ENCODE results near the gene JAM3.
"Not testable (repeated sequence)": the region's sequence is repeated elsewhere in the genome, so short reads cannot be mapped to it uniquely, and the experiment has no call there.

JAM3 gene

DNA sequence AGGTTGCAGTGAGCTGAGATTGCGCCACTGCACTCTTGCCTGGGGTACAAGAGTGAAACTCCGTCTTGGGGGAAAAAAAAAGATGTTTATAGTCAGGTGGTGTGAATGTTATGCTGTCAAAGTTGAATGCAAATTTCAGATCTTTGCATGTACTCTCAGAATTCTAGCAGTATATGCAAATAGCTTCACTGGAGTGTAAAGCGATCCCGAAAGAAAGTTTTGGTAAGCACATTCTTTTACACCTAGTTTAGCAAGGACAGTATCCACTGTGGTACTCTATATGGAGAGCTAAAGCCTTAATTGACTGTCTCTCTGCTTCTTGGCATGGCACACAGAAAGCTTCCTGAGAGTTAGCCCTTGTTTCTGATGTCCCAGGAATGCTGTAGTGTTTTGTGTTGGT is 4.0 kb downstream of the JAM3 start:
- ChIA-PET CTCF (interaction anchor here (0.7 kb wide), 2 partner anchors 15 to 779 kb away, joined by 3 read pairs; no protein-coding TSS in a partner anchor), POLR2A (ENCODE audit: low non-redundant PET) (no interaction called here)
- no peak overlapping the region for H3K27ac ChIP-seq
- DNase-seq (ENCODE audit: low spot score) = no peak
- TF ChIP-seq, protein P1, sequence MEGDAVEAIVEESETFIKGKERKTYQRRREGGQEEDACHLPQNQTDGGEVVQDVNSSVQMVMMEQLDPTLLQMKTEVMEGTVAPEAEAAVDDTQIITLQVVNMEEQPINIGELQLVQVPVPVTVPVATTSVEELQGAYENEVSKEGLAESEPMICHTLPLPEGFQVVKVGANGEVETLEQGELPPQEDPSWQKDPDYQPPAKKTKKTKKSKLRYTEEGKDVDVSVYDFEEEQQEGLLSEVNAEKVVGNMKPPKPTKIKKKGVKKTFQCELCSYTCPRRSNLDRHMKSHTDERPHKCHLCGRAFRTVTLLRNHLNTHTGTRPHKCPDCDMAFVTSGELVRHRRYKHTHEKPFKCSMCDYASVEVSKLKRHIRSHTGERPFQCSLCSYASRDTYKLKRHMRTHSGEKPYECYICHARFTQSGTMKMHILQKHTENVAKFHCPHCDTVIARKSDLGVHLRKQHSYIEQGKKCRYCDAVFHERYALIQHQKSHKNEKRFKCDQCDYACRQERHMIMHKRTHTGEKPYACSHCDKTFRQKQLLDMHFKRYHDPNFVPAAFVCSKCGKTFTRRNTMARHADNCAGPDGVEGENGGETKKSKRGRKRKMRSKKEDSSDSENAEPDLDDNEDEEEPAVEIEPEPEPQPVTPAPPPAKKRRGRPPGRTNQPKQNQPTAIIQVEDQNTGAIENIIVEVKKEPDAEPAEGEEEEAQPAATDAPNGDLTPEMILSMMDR (conservative IDR thresholded peaks at IDR 0.05; ENCODE audit: low read depth) = no peak

GRCh38 chr11:134074346-134074745 is 5.5 kb downstream of the JAM3 start:
- ChIA-PET CTCF (no interaction called here), POLR2A (ENCODE audit: low non-redundant PET) (no interaction called here)
- H3K27ac ChIP-seq = no peak overlapping the region
- DNase-seq (ENCODE audit: low spot score) = no peak
- TF ChIP-seq, protein P1 (conservative IDR thresholded peaks at IDR 0.05; ENCODE audit: low read depth) = no peak

DNA sequence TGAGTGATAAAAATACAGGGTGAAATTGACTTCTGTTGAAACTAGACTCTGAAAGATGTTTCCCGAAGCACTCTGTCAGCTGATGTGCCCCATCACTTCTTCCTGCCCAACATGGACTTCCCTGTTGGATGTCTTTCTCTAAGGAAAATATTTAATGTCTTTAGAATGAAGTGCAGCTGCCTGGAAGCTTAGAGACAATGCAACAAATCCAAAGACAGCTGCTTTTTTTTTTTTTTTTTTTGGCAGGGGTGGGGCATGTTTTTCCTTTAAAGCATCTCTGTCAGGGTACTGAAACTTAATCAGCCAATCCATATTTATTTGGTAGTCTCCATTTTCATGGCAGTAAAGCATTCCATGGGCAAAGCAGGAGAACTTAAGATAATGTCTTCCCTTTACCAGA is 5.9 kb downstream of the JAM3 start:
- TF ChIP-seq, protein P1 (conservative IDR thresholded peaks at IDR 0.05; ENCODE audit: low read depth) = no peak
- POLR2A ChIA-PET (ENCODE audit: low non-redundant PET) = no interaction called here
- H3K27ac ChIP-seq = no peak overlapping the region
- DNase-seq (ENCODE audit: low spot score) = no peak
- CTCF ChIA-PET = no interaction called here

DNA sequence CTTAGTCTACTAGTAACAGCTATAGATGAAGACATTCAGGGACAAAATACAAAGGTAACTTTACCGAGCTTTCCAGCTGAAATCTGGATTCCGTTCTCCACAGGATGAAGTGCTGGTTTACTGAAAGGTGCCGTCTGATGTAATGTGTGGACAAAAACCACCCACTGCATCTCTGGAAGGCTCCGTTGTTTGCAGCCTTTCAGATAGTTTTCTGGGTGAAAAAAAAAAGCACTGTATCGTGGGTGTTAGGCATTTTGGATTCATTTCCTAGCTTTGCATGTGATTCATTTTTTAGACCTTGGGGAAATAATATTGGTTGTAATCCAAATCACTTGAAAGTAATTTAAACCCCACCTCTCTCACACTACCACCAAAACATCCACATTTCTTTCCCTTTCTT is 10.4 kb downstream of the JAM3 start:
- no peak for DNase-seq (ENCODE audit: low spot score)
- H3K27ac ChIP-seq = no peak overlapping the region
- ChIA-PET POLR2A (ENCODE audit: low non-redundant PET) (no interaction called here), CTCF (no interaction called here)
- TF ChIP-seq, protein P1 (conservative IDR thresholded peaks at IDR 0.05; ENCODE audit: low read depth) = no peak

DNA sequence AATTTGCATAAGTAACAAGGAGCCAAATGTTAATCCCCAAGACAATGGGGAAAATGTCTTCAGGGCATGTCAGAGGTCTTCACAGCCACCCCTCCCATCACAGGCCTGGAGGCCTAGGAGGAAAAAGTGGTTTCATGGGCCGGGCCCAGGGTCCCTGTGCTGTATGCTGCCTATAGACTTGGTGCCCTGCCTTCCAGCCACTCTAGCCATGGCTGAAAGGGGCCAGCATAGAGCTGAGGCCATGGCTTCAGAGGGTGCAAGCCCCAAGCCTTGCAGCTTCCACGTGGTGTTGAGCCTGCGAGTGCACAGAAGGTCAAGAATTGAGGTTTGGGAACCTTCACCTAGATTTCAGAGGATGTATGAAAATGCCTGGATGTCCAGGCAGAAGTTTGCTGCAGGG is 12.4 kb downstream of the JAM3 start:
- DNase-seq (ENCODE audit: low spot score); POLR2A ChIA-PET (ENCODE audit: low non-redundant PET); H3K27ac ChIP-seq; CTCF ChIA-PET: not testable (repeated sequence)

DNA sequence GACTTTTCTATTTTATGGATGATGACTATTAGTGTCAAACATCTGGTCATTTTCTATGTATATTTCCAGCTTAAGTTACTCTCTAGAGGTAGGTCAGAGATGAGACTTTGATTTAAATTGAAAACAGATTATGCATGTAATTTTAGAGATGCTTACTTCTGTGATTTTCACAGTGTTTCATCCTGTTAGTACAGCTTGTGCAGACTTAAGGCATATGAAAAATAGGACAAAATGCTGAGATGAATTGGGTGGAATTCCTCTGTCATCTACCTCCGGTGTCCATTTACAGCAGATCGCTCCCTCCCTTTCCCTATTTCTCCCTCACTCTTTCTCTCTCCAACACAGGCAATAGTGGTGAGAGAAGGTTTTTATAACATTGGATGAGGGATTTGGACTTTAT is 14.1 kb downstream of the JAM3 start:
- ChIA-PET CTCF (no interaction called here), POLR2A (ENCODE audit: low non-redundant PET) (no interaction called here)
- TF ChIP-seq, protein P1 (conservative IDR thresholded peaks at IDR 0.05; ENCODE audit: low read depth) = no peak
- no peak overlapping the region for H3K27ac ChIP-seq
- no peak for DNase-seq (ENCODE audit: low spot score)

DNA sequence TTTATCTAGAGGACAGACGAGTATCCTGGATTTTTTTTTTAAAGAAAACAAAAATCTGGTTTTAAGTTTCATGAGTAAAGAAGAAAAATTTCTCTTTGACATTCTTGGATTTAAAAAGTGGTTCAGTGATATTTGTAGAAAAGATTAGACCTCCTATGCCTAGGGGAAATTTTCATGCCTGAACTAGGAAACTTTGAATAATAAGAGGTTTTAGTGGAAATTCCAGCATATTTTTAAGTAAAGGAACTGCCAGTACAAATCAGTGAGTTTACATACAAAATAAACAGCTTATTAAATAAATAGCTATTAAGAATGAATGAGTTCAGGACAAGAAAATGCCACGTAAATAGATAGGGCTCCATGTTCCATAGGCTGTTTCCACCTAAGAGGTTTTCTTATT is 17.5 kb downstream of the JAM3 start:
- ChIA-PET CTCF (no interaction called here), POLR2A (ENCODE audit: low non-redundant PET) (no interaction called here)
- no peak overlapping the region for H3K27ac ChIP-seq
- no peak for DNase-seq (ENCODE audit: low spot score)
- TF ChIP-seq, protein P1 (conservative IDR thresholded peaks at IDR 0.05; ENCODE audit: low read depth) = no peak

DNA sequence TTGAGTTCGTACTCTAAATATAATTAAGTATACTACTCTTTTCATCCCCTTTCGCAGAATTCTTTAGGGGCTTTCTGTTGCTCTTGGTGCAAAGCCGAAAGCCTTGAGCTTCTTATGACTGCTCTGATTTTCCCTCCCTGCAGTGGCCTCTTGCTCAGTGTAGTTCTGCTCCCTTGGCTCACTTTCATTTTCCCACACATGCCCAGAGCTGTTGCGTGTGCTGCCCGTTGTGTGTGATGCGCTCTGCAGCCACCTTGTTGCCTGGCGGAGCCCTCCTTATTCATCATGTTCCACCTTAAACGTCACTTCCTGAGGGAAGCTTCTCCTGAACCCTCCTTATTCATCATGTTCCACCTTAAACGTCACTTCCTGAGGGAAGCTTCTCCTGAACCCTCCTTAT is 23.1 kb downstream of the JAM3 start:
- H3K27ac ChIP-seq; DNase-seq (ENCODE audit: low spot score); CTCF ChIA-PET: not testable (repeated sequence)
- POLR2A ChIA-PET (ENCODE audit: low non-redundant PET) = interaction anchor here (0.6 kb wide), 1 partner anchor 694 kb away, joined by 3 read pairs; no protein-coding TSS in a partner anchor

Data from RWPE1 (cell line).